HCT116 (cell line): ENCODE data around the gene PURB.
"Not testable (repeated sequence)": the region's sequence is repeated elsewhere in the genome, so short reads cannot be mapped to it uniquely, and the experiment has no call there.

Experiments used
- CTCF ChIP-seq, 3 experiments: fragments of 200-600 bp in 1 of 3; sonication (generic) in 1 of 3; IDR thresholded peaks in 2 of 3; conservative IDR thresholded peaks in 1 of 3; 2 replicates each; pipeline ENCODE4 v1.5.1; 2012 to 2017; ENCODE audit warnings: low read depth in 2 of 3, low read length in 2 of 3, antibody characterized with exemption in 1 of 3, borderline replicate concordance in 1 of 3, control low read depth in 1 of 3, mild to moderate bottlenecking in 1 of 3, mixed read lengths in 1 of 3, mixed run types in 1 of 3, moderate library complexity in 1 of 3; ENCODE audit not compliant: insufficient read depth in 1 of 3
- EGR1 ChIP-seq: IDR thresholded peaks from 2 replicates; pipeline ENCODE4 v1.6.1; 2012; ENCODE audit warnings: low read depth
- EZH2 ChIP-seq: fragments of 200-600 bp; sonication (generic); IDR thresholded peaks from 2 replicates; pipeline ENCODE4 v1.6.1; 2017; ENCODE audit warnings: antibody characterized with exemption, mixed run types
- JUND ChIP-seq: IDR thresholded peaks from 2 replicates; pipeline ENCODE4 v1.6.1; 2012
- POLR2A ChIP-seq: IDR thresholded peaks from 2 replicates; pipeline ENCODE4 v1.7.0; 2011; ENCODE audit warnings: borderline replicate concordance; ENCODE audit not compliant: insufficient read depth, insufficient read length; ENCODE audit errors: extremely low read depth
- RAD21 ChIP-seq: IDR thresholded peaks from 2 replicates; pipeline ENCODE4 v1.6.1; 2012; ENCODE audit warnings: low read depth, mild to moderate bottlenecking
- REST ChIP-seq: IDR thresholded peaks from 2 replicates; pipeline ENCODE4 v1.6.1; 2012; ENCODE audit warnings: low read depth
- SP1 ChIP-seq: IDR thresholded peaks from 2 replicates; pipeline ENCODE4 v1.6.1; 2012; ENCODE audit warnings: low read depth
- ZBTB33 ChIP-seq: IDR thresholded peaks from 2 replicates; pipeline ENCODE4 v1.6.1; 2011; ENCODE audit warnings: mild to moderate bottlenecking, low read length, moderate library complexity; ENCODE audit not compliant: insufficient replicate concordance; ENCODE audit errors: extremely low read depth
- ZFX ChIP-seq: fragments of 450-650 bp; IDR thresholded peaks from 2 replicates; pipeline ENCODE4 v1.6.1; 2017

GRCh38 chr7:44934510-44934909 is 49.2 kb upstream of the PURB start:
- not testable (repeated sequence) for TF ChIP-seq ZFX; REST; SP1; RAD21; CTCF (IDR thresholded peaks at IDR 0.05 in 2 of 3, conservative IDR thresholded peaks at IDR 0.05 in 1 of 3; ENCODE audit: borderline replicate concordance in 1 of 3, insufficient read depth in 1 of 3, low read depth in 2 of 3, low read length in 2 of 3); JUND; EGR1; EZH2; ZBTB33; POLR2A
